ENCODE data around the gene SKA1.

The SKA1 gene

GRCh38 chr18:50374753-50375391 lies at the start of gene SKA1:
Gene SKA1 (plus strand): TSS chr18:50375046. CDS start chr18:50375831, 785 bp downstream.
- DNase-seq, result peak; percentile 93

- no peak for DNase-seq
Observed at GRCh38 chr18:50327983-50328382, 46.9 kb upstream of the SKA1 start.

- no peak for DNase-seq
Observed at GRCh38 chr18:50330176-50330575, 44.7 kb upstream of the SKA1 start.

- no peak for DNase-seq
Observed at GRCh38 chr18:50331691-50332090, 43.2 kb upstream of the SKA1 start.

GRCh38 chr18:50334546-50335152 lies 40.2 kb upstream of the SKA1 start:
- DNase-seq, result no peak

GRCh38 chr18:50338122-50338521 lies 36.7 kb upstream of the SKA1 start:
- no peak for DNase-seq

- DNase-seq, result no peak
Observed at GRCh38 chr18:50338715-50339114, 36.1 kb upstream of the SKA1 start.

- DNase-seq, result no peak
Observed at GRCh38 chr18:50340078-50340477, 34.8 kb upstream of the SKA1 start.

- DNase-seq, result no peak
Observed at GRCh38 chr18:50341443-50341842, 33.4 kb upstream of the SKA1 start.

- no peak for DNase-seq
Observed at GRCh38 chr18:50350699-50351098, 24.1 kb upstream of the SKA1 start.

GRCh38 chr18:50356036-50356945 lies 18.6 kb upstream of the SKA1 start:
- DNase-seq, result peak; percentile 9

GRCh38 chr18:50358844-50359243 lies 16.0 kb upstream of the SKA1 start:
- DNase-seq, result no peak

- no peak for DNase-seq
Observed at GRCh38 chr18:50359806-50360205, 15.0 kb upstream of the SKA1 start.

- DNase-seq, result no peak
Observed at GRCh38 chr18:50360611-50361010, 14.2 kb upstream of the SKA1 start.

- DNase-seq, result no peak
Observed at GRCh38 chr18:50369672-50370071, 5.2 kb upstream of the SKA1 start.

GRCh38 chr18:50372743-50373142 lies 2.1 kb upstream of the SKA1 start:
- DNase-seq, result no peak

GRCh38 chr18:50373561-50374219 lies 1.2 kb upstream of the SKA1 start:
- no peak for DNase-seq

GRCh38 chr18:50374220-50374752 lies 560 bp upstream of the SKA1 start:
- no peak for DNase-seq

- DNase-seq, result no peak
Observed at GRCh38 chr18:50377061-50377798, 2.4 kb downstream of the SKA1 start.

GRCh38 chr18:50388988-50389387 lies 14.1 kb downstream of the SKA1 start:
- DNase-seq, result no peak

- no peak for DNase-seq
Observed at GRCh38 chr18:50393802-50394201, 19.0 kb downstream of the SKA1 start.

- DNase-seq, result no peak
Observed at GRCh38 chr18:50395093-50395492, 20.2 kb downstream of the SKA1 start.
